ENCODE results near the gene NT5C3A.
A peak's percentile ranks its signal among the peaks of the same experiment; 100 is the strongest.

The NT5C3A gene

DNA sequence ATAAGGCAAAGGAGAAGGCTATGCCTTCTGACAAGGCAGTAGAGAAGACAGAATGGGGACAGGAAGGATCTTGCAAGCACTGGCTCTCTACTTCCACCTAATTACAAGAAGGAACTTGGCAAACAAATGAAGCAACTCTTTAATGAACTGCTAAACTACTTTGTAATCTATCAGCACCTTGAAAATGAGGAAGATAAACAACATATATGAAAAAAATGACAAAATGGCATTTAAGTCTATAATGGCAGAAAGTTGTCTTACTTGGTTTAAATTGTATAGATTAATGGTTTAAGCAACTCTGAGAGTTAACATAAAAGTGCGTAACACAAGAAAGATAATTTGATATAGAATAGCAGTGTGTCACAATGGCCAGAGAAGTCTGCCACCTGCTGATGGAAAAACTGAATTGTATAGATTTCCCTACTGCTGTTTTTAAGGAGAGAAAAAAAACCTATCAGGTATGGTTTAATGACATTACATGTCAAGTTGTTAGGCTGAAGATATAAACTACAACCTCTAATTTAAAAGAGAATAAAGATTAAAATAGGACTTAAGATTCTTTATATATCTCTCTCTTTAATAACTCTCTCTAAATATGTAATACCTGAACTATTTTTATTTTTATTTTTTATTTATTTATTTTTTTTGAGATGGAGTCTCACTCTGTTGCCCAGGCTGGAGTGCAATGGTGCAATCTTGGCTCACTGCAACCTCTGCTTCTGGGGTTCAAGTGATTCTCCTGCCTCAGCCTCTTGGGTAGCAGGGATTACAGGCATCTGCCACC is 11.8 kb downstream of the NT5C3A start:
- Histone ChIP-seq H3K27me3 (ENCODE audit: insufficient read depth, insufficient read length) (no peaks in the 10 kb centered on the region), H3K9me3 (ENCODE audit: insufficient read depth, low read length) (no peaks in the 10 kb centered on the region), H3K36me3 (ENCODE audit: insufficient read depth, insufficient read length, low read length) (peaks cover 5% of the 10 kb centered on the region), H3K4me3 (ENCODE audit: insufficient read length, low read depth) (no peak overlapping the region), H3K9ac (ENCODE audit: insufficient read length, low read depth) (no peak overlapping the region), H3K4me1 (ENCODE audit: insufficient read depth, insufficient read length) (no peaks in the 10 kb centered on the region)
- DNase-seq (ENCODE audit: low read depth, low spot score), result peak; percentile 18
- no peak for TF ChIP-seq ZNF274 (IDR thresholded peaks at IDR 0.05; ENCODE audit: low read depth, low read length)
- no peak for TF ChIP-seq YY1 (IDR thresholded peaks at IDR 0.05; ENCODE audit: insufficient read depth, insufficient read length)
- no peak for TF ChIP-seq SUZ12 (IDR thresholded peaks at IDR 0.05; ENCODE audit: extremely low read depth, insufficient read depth, insufficient read length)

DNA sequence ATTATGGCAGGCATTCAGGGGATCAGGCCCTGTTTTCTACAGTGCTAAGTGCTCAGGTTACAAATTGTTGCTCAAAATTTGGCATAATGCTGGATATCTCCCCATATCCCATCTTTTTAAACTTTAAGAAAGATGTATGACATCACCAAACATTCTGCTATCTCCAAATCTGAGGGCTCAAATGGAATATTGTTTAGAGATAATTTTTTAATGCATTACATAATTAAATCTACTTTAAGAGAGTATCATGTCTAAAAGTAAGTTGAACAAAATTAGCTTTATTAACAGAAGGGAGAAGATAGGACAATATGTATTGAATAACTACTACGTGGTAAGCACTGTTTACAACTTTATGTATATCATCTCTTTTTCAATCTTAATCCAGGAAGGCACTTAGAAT is 13.9 kb downstream of the NT5C3A start:
- no peak for DNase-seq (ENCODE audit: low read depth, low spot score)
- Histone ChIP-seq H3K27me3 (ENCODE audit: insufficient read depth, insufficient read length) (no peaks in the 10 kb centered on the region), H3K36me3 (ENCODE audit: insufficient read depth, insufficient read length, low read length) (peaks cover 5% of the 10 kb centered on the region), H3K4me3 (ENCODE audit: insufficient read length, low read depth) (no peak overlapping the region), H3K9ac (ENCODE audit: insufficient read length, low read depth) (no peak overlapping the region), H3K4me1 (ENCODE audit: insufficient read depth, insufficient read length) (no peaks in the 10 kb centered on the region), H3K9me3 (ENCODE audit: insufficient read depth, low read length) (no peaks in the 10 kb centered on the region)
- TF ChIP-seq SUZ12 (IDR thresholded peaks at IDR 0.05; ENCODE audit: extremely low read depth, insufficient read depth, insufficient read length) (no peak), ZNF274 (IDR thresholded peaks at IDR 0.05; ENCODE audit: low read depth, low read length) (no peak)

DNA sequence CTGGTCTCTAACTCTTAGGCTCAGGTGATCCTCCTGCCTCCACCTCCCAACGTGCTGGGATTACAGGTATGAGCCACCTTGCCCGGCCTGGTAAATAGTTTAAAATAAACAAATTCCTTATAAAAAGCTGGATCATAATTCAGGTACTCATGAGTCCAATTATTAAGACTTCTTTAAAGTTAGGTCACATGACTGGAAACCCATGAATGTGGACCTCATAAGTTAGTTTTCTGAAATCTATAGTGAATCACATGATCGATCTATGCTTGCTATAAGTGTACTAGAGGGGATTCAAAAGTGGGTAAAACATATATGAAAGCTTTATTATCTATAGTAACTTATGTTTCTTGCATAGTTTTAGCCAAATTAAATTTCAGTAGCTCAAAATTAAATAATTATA is 14.3 kb downstream of the NT5C3A start:
- TF ChIP-seq ZNF274 (IDR thresholded peaks at IDR 0.05; ENCODE audit: low read depth, low read length) (no peak), SUZ12 (IDR thresholded peaks at IDR 0.05; ENCODE audit: extremely low read depth, insufficient read depth, insufficient read length) (no peak), YY1 (IDR thresholded peaks at IDR 0.05; ENCODE audit: insufficient read depth, insufficient read length) (no peak)
- Histone ChIP-seq H3K4me1 (ENCODE audit: insufficient read depth, insufficient read length) (no peaks in the 10 kb centered on the region), H3K9me3 (ENCODE audit: insufficient read depth, low read length) (no peaks in the 10 kb centered on the region), H3K4me3 (ENCODE audit: insufficient read length, low read depth) (no peak overlapping the region), H3K27me3 (ENCODE audit: insufficient read depth, insufficient read length) (no peaks in the 10 kb centered on the region), H3K9ac (ENCODE audit: insufficient read length, low read depth) (no peak overlapping the region), H3K36me3 (ENCODE audit: insufficient read depth, insufficient read length, low read length) (peaks cover 5% of the 10 kb centered on the region)
- no peak for DNase-seq (ENCODE audit: low read depth, low spot score)

- no peak for DNase-seq (ENCODE audit: low read depth, low spot score)
- Histone ChIP-seq H3K36me3 (ENCODE audit: insufficient read depth, insufficient read length, low read length) (peaks cover 2% of the 10 kb centered on the region), H3K9ac (ENCODE audit: insufficient read length, low read depth) (no peak overlapping the region), H3K27me3 (ENCODE audit: insufficient read depth, insufficient read length) (no peaks in the 10 kb centered on the region), H3K4me3 (ENCODE audit: insufficient read length, low read depth) (no peak overlapping the region), H3K9me3 (ENCODE audit: insufficient read depth, low read length) (no peaks in the 10 kb centered on the region), H3K4me1 (ENCODE audit: insufficient read depth, insufficient read length) (no peaks in the 10 kb centered on the region)
- TF ChIP-seq ZNF274 (IDR thresholded peaks at IDR 0.05; ENCODE audit: low read depth, low read length), result no peak
- TF ChIP-seq YY1 (IDR thresholded peaks at IDR 0.05; ENCODE audit: insufficient read depth, insufficient read length), result no peak
- TF ChIP-seq SUZ12 (IDR thresholded peaks at IDR 0.05; ENCODE audit: extremely low read depth, insufficient read depth, insufficient read length), result no peak
Observed at GRCh38 chr7:33044986-33045385, 17.6 kb downstream of the NT5C3A start.

GRCh38 chr7:33044401-33044718 is 18.2 kb downstream of the NT5C3A start:
- H3K36me3 ChIP-seq (ENCODE audit: insufficient read depth, insufficient read length, low read length), result peaks cover 2% of the 10 kb centered on the region
- TF ChIP-seq SUZ12 (IDR thresholded peaks at IDR 0.05; ENCODE audit: extremely low read depth, insufficient read depth, insufficient read length) (no peak), YY1 (IDR thresholded peaks at IDR 0.05; ENCODE audit: insufficient read depth, insufficient read length) (no peak), ZNF274 (IDR thresholded peaks at IDR 0.05; ENCODE audit: low read depth, low read length) (no peak)
- H3K4me3 ChIP-seq (ENCODE audit: insufficient read length, low read depth), result no peak overlapping the region
- DNase-seq (ENCODE audit: low read depth, low spot score), result no peak
- no peaks in the 10 kb centered on the region for H3K4me1 ChIP-seq (ENCODE audit: insufficient read depth, insufficient read length)
- H3K9ac ChIP-seq (ENCODE audit: insufficient read length, low read depth), result no peak overlapping the region
- no peaks in the 10 kb centered on the region for H3K9me3 ChIP-seq (ENCODE audit: insufficient read depth, low read length)
- no peaks in the 10 kb centered on the region for H3K27me3 ChIP-seq (ENCODE audit: insufficient read depth, insufficient read length)

GRCh38 chr7:33043501-33044400 is 18.8 kb downstream of the NT5C3A start:
- H3K4me1 ChIP-seq (ENCODE audit: insufficient read depth, insufficient read length), result no peaks in the 10 kb centered on the region
- no peak for DNase-seq (ENCODE audit: low read depth, low spot score)

More at GRCh38 chr7:33043501-33044400, 18.8 kb downstream of the NT5C3A start:
- TF ChIP-seq ZNF274 (IDR thresholded peaks at IDR 0.05; ENCODE audit: low read depth, low read length) (no peak), SUZ12 (IDR thresholded peaks at IDR 0.05; ENCODE audit: extremely low read depth, insufficient read depth, insufficient read length) (no peak), YY1 (IDR thresholded peaks at IDR 0.05; ENCODE audit: insufficient read depth, insufficient read length) (no peak)
- Histone ChIP-seq H3K9me3 (ENCODE audit: insufficient read depth, low read length) (no peaks in the 10 kb centered on the region), H3K27me3 (ENCODE audit: insufficient read depth, insufficient read length) (no peaks in the 10 kb centered on the region), H3K4me3 (ENCODE audit: insufficient read length, low read depth) (no peak overlapping the region), H3K9ac (ENCODE audit: insufficient read length, low read depth) (no peak overlapping the region), H3K36me3 (ENCODE audit: insufficient read depth, insufficient read length, low read length) (peaks cover 2% of the 10 kb centered on the region)

Measured in NT2/D1 (cell line).